T follicular helper cell (primary cell): ENCODE results near the gene MYBPC3.

Experiments used
- DNase-seq: peaks from one replicate; pipeline ENCODE4 v3.0.0-alpha.2; 2020; ENCODE audit warnings: low read depth

Gene MYBPC3

GRCh38 chr11:47384498-47384897 lies 32.0 kb upstream of the MYBPC3 start:
- no peak for DNase-seq

- DNase-seq = no peak
Observed at GRCh38 chr11:47383071-47383470, 30.6 kb upstream of the MYBPC3 start.

GRCh38 chr11:47380078-47380477 lies 27.6 kb upstream of the MYBPC3 start:
- DNase-seq = no peak

GRCh38 chr11:47379317-47379716 lies 26.8 kb upstream of the MYBPC3 start:
- no peak for DNase-seq

GRCh38 chr11:47378836-47379170 lies 26.3 kb upstream of the MYBPC3 start:
- no peak for DNase-seq

GRCh38 chr11:47378010-47378835 lies 25.7 kb upstream of the MYBPC3 start, which contains the start of gene SPI1:
Gene SPI1, minus strand, starts transcription at chr11:47378547. Its CDS starts 194 bp downstream, at chr11:47378353.
- DNase-seq = no peak

GRCh38 chr11:47377571-47378009 lies 25.1 kb upstream of the MYBPC3 start:
- no peak for DNase-seq

GRCh38 chr11:47376525-47377371 lies 24.2 kb upstream of the MYBPC3 start:
- no peak for DNase-seq

GRCh38 chr11:47376107-47376524 lies 23.6 kb upstream of the MYBPC3 start:
- DNase-seq = no peak

- DNase-seq = no peak
Observed at GRCh38 chr11:47375546-47376085, 23.1 kb upstream of the MYBPC3 start.

GRCh38 chr11:47375020-47375419 lies 22.5 kb upstream of the MYBPC3 start:
- DNase-seq = no peak

GRCh38 chr11:47374720-47375019 lies 22.2 kb upstream of the MYBPC3 start:
- DNase-seq = no peak

- DNase-seq = peak; percentile 74
Observed at GRCh38 chr11:47373876-47374719, 21.6 kb upstream of the MYBPC3 start.

GRCh38 chr11:47372422-47372821 lies 19.9 kb upstream of the MYBPC3 start:
- DNase-seq = no peak

- no peak for DNase-seq
Observed at GRCh38 chr11:47369676-47370075, 17.2 kb upstream of the MYBPC3 start.

- no peak for DNase-seq
Observed at GRCh38 chr11:47366020-47366490, 13.6 kb upstream of the MYBPC3 start.

- DNase-seq = no peak
Observed at GRCh38 chr11:47361419-47361818, 8.9 kb upstream of the MYBPC3 start.

GRCh38 chr11:47360341-47360740 lies 7.8 kb upstream of the MYBPC3 start:
- no peak for DNase-seq

- DNase-seq = no peak
Observed at GRCh38 chr11:47359586-47359985, 7.1 kb upstream of the MYBPC3 start.

GRCh38 chr11:47359162-47359561 lies 6.7 kb upstream of the MYBPC3 start:
- DNase-seq = no peak

- DNase-seq = no peak
Observed at GRCh38 chr11:47358731-47359051, 6.2 kb upstream of the MYBPC3 start.
